NCI-H2227 (cell line): ENCODE data around the gene ARL5C.
"Not testable (repeated sequence)": the region's sequence is repeated elsewhere in the genome, so short reads cannot be mapped to it uniquely, and the experiment has no call there.

Source experiments
- DNase-seq: peaks from one replicate; lab custom pipeline; 2025; ENCODE audit not compliant: unreplicated experiment; lab: John Stamatoyannopoulos, UW

The ARL5C gene

GRCh38 chr17:39141915-39142664 is 23.9 kb downstream of the ARL5C start:
- DNase-seq: no peak

- no peak for DNase-seq
Measured at GRCh38 chr17:39141294-39141693, 24.7 kb downstream of the ARL5C start.

GRCh38 chr17:39139561-39139960 is 26.4 kb downstream of the ARL5C start:
- DNase-seq: no peak

GRCh38 chr17:39139161-39139511 is 26.8 kb downstream of the ARL5C start:
- no peak for DNase-seq

- DNase-seq: no peak
Measured at GRCh38 chr17:39138431-39139160, 27.4 kb downstream of the ARL5C start.

- no peak for DNase-seq
Measured at GRCh38 chr17:39134878-39135277, 31.1 kb downstream of the ARL5C start.

GRCh38 chr17:39132192-39132610 is 33.8 kb downstream of the ARL5C start:
- DNase-seq: no peak

GRCh38 chr17:39131616-39132015 is 34.3 kb downstream of the ARL5C start:
- no peak for DNase-seq

- no peak for DNase-seq
Measured at GRCh38 chr17:39130205-39130604, 35.8 kb downstream of the ARL5C start.

GRCh38 chr17:39129544-39129943 is 36.4 kb downstream of the ARL5C start:
- not testable (repeated sequence) for DNase-seq

- DNase-seq: no peak
Measured at GRCh38 chr17:39126436-39126835, 39.5 kb downstream of the ARL5C start.

- DNase-seq: no peak
Measured at GRCh38 chr17:39125143-39125875, 40.7 kb downstream of the ARL5C start.

- no peak for DNase-seq
Measured at GRCh38 chr17:39123627-39124026, 42.3 kb downstream of the ARL5C start.

GRCh38 chr17:39122991-39123390 is 43.0 kb downstream of the ARL5C start:
- no peak for DNase-seq

GRCh38 chr17:39121919-39122318 is 44.0 kb downstream of the ARL5C start:
- DNase-seq: not testable (repeated sequence)

GRCh38 chr17:39118674-39119419 is 47.1 kb downstream of the ARL5C start:
- no peak for DNase-seq

GRCh38 chr17:39116224-39116623 is 49.7 kb downstream of the ARL5C start:
- no peak for DNase-seq

GRCh38 chr17:39115135-39115534 is 50.8 kb downstream of the ARL5C start:
- DNase-seq: no peak

GRCh38 chr17:39114723-39115122 is 51.2 kb downstream of the ARL5C start:
- DNase-seq: no peak

- no peak for DNase-seq
Measured at GRCh38 chr17:39113871-39114270, 52.1 kb downstream of the ARL5C start.
